Endothelial cell of umbilical vein (primary cell): ENCODE measurements around the gene GBF1. TPM values are rescaled to one million over a fixed set of nuclear protein-coding genes. Genes with fewer than 3 reads are reported as not detected.

Source experiments
- BruUV-seq: library from RNA; stranded (reverse); fragments of 400-500 nt; replicated peaks from 2 replicates; lab custom pipeline; 2021; lab: Mats Ljungman, UMichigan
- CTCF ChIA-PET: fragments of 300-600, 350-600 bp; sonication (Branson Sonifier 250); formaldehyde crosslinking; loops from one replicate; lab custom pipeline; 2021; ENCODE audit warnings: antibody characterized with exemption, inconsistent platforms; lab: Charles Lee
- POLR2A ChIA-PET: fragments of 300-600, 350-600 bp; sonication (Branson Sonifier 250); formaldehyde crosslinking; loops from one replicate; lab custom pipeline; 2021; ENCODE audit warnings: antibody characterized with exemption, inconsistent platforms; lab: Charles Lee
- DNase-seq: peaks from one replicate; pipeline ENCODE4 v3.0.0-alpha.2; 2011; ENCODE audit warnings: low read depth, low spot score
- FAIRE-seq: peaks from 2 replicates; lab custom pipeline; 2011; peaks lifted over from hg19 to GRCh38; lab: Jason Lieb, UNC
- H2AFZ ChIP-seq: 2 replicates; pipeline ENCODE4 v1.6.0; 2012; ENCODE audit warnings: low read depth, low read length, control low read depth, inconsistent platforms
- H3K27ac ChIP-seq: 2 replicates; pipeline ENCODE4 v1.5.1; 2011; ENCODE audit warnings: low read depth, mild to moderate bottlenecking, control low read depth, low read length, moderate library complexity; ENCODE audit not compliant: insufficient read depth
- H3K27me3 ChIP-seq, 2 experiments: 2 replicates each; pipeline versions ENCODE4 v1.6.0 to v1.6.1; 2011; ENCODE audit warnings: low read length in 2 of 2, mixed read lengths in 1 of 2; ENCODE audit not compliant: control insufficient read depth in 2 of 2, insufficient read depth in 2 of 2
- H3K36me3 ChIP-seq, 2 experiments: 2 replicates in 1 of 2; 3 replicates in 1 of 2; pipeline ENCODE4 v1.5.1; 2011; ENCODE audit warnings: low read length in 2 of 2, mild to moderate bottlenecking in 1 of 2, moderate library complexity in 1 of 2; ENCODE audit not compliant: control insufficient read depth in 2 of 2, insufficient read depth in 2 of 2; ENCODE audit errors: extremely low read depth in 1 of 2
- H3K4me1 ChIP-seq: 3 replicates; pipeline ENCODE4 v1.5.1; 2011; ENCODE audit warnings: mild to moderate bottlenecking, low read length; ENCODE audit not compliant: control insufficient read depth, insufficient read depth; ENCODE audit errors: extremely low read depth
- H3K4me2 ChIP-seq: 2 replicates; pipeline ENCODE4 v1.6.1; 2011; ENCODE audit warnings: low read length, control low read depth, mixed read lengths; ENCODE audit not compliant: insufficient read depth
- H3K4me3 ChIP-seq, 3 experiments: fragments of 200-600 bp in 1 of 3; sonication (generic), shearing (Covaris generic) in 1 of 3; replicated peaks in 1 of 3; 2 replicates each; pipeline ENCODE4 v1.5.1; 2011 to 2016; ENCODE audit warnings: control low read depth in 3 of 3, low read length in 3 of 3, mild to moderate bottlenecking in 2 of 3, inconsistent platforms in 1 of 3, low read depth in 1 of 3, moderate library complexity in 1 of 3; ENCODE audit not compliant: insufficient read depth in 1 of 3
- H3K79me2 ChIP-seq: 2 replicates; pipeline ENCODE4 v1.6.0; 2012; ENCODE audit warnings: low read length, inconsistent platforms; ENCODE audit not compliant: control insufficient read depth, insufficient read depth
- H3K9ac ChIP-seq: replicated peaks from 2 replicates; pipeline ENCODE3; 2011; ENCODE audit warnings: low read length, control low read depth; ENCODE audit not compliant: insufficient read depth; ENCODE audit errors: extremely low read depth
- H3K9me1 ChIP-seq: replicated peaks from 3 replicates; pipeline ENCODE4 v1.6.0; 2011; ENCODE audit warnings: mild to moderate bottlenecking, low read length; ENCODE audit not compliant: control insufficient read depth, insufficient read depth; ENCODE audit errors: extremely low read depth
- H3K9me3 ChIP-seq: replicated peaks from 2 replicates; pipeline ENCODE4 v1.5.1; 2012; ENCODE audit warnings: low read length, inconsistent platforms; ENCODE audit not compliant: control insufficient read depth, insufficient read depth
- H4K20me1 ChIP-seq: replicated peaks from 2 replicates; pipeline ENCODE3; 2011; ENCODE audit warnings: mild to moderate bottlenecking, low read length; ENCODE audit not compliant: control insufficient read depth, insufficient read depth; ENCODE audit errors: extremely low read depth
- EZH2 ChIP-seq: IDR thresholded peaks from 2 replicates; pipeline ENCODE4 v1.6.1; 2012; ENCODE audit warnings: borderline replicate concordance, low read depth, mild to moderate bottlenecking, moderate library complexity, low read length, inconsistent platforms; ENCODE audit not compliant: severe bottlenecking
- FOS ChIP-seq: IDR thresholded peaks from 2 replicates; pipeline ENCODE4 v1.6.1; 2011; ENCODE audit warnings: mild to moderate bottlenecking, low read length, moderate library complexity, borderline replicate concordance; ENCODE audit not compliant: insufficient read depth
- GATA2 ChIP-seq: IDR thresholded peaks from 2 replicates; pipeline ENCODE4 v1.7.0; 2011; ENCODE audit warnings: low read depth, mild to moderate bottlenecking, moderate library complexity, mixed read lengths, low read length; ENCODE audit not compliant: insufficient read length, insufficient read depth
- JUN ChIP-seq: IDR thresholded peaks from 2 replicates; pipeline ENCODE4 v1.6.1; 2011; ENCODE audit warnings: borderline replicate concordance, low read depth; ENCODE audit not compliant: insufficient read length, insufficient read depth
- MAX ChIP-seq: IDR thresholded peaks from 2 replicates; pipeline ENCODE4 v1.6.1; 2011; ENCODE audit not compliant: insufficient read depth, insufficient read length
- MYC ChIP-seq: IDR thresholded peaks from one replicate; pipeline ENCODE4 v1.6.1; 2011; ENCODE audit warnings: mild to moderate bottlenecking, low read depth, low read length
- POLR2A ChIP-seq: IDR thresholded peaks from 2 replicates; pipeline ENCODE4 v1.6.1; 2012; ENCODE audit warnings: low read depth, mild to moderate bottlenecking, control low read depth, low read length
- POLR2AphosphoS5 ChIP-seq: IDR thresholded peaks from 2 replicates; pipeline ENCODE4 v1.6.1; 2012; ENCODE audit warnings: low read depth, mild to moderate bottlenecking, control low read depth, low read length, moderate library complexity; ENCODE audit not compliant: insufficient read depth
- dilution Hi-C: fragments of 300-500 bp; cut with MboI; formaldehyde crosslinking; loops from one replicate; pipeline ENCODE4 v1.15.0; 2019; ENCODE audit warnings: low sequenced_read_pairs; ENCODE audit not compliant: extremely low pct_ligation_motif_present
- intact Hi-C: fragments of 100-400 bp; cut with micrococcal nuclease; formaldehyde crosslinking; loops from one replicate; pipeline ENCODE4 v1.10.0; 2022
- polyA plus RNA-seq, 4 experiments: library from polyadenylated mRNA; depleted of rRNA in 3 of 4; stranded (reverse) in 3 of 4; unstranded in 1 of 4; fragments of >200 nt; gene quantifications; 2 replicates each; pipeline versions ENCODE4 v1.2.1 to v1.2.3, GENCODE V29; 2011 to 2012; ENCODE audit warnings: missing spikeins in 1 of 4
- total RNA-seq: library from RNA; stranded (reverse); gene quantifications from 2 replicates; pipeline ENCODE4 v1.2.3, GENCODE V29; 2021
- TF ChIP-seq, protein P1 (sequence below), 2 donors: IDR thresholded peaks; 1 replicate in 1 of 2; 2 replicates in 1 of 2; pipeline ENCODE4 v1.5.1; 2011; ENCODE audit warnings: low read length in 2 of 2, mild to moderate bottlenecking in 2 of 2, moderate library complexity in 2 of 2, control low read depth in 1 of 2, inconsistent platforms in 1 of 2, low read depth in 1 of 2; ENCODE audit not compliant: insufficient read depth in 1 of 2; ENCODE audit errors: extremely low read depth in 1 of 2

Gene GBF1
- total and polyA plus RNA-seq, 2 donors (not counting 3 experiments of a cell fraction or from before 2014, with no cell fraction given): 26.0 to 49.7 TPM

DNA sequence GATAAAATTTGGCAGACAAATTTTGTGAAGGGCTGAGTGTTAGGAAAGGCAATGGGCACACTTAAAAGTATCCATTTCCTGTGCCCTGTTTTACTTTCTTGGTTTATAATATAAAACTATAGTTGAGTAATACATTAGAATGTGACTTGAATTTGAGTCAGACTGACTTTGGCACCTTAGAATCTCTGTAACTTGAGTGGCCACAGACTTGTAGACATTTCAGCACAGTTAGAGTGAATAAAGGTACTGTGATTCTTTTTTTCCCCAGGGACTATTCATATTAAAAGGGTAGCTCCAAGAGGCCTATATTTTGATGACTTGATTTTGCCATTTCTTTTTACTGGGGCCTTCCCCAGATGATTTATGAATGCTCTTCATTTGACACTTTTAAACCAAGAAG, 22.4 kb downstream of the GBF1 start:
- H3K9ac ChIP-seq: no peak overlapping the region
- CTCF ChIA-PET: interaction anchor here (0.8 to 4.8 kb wide), 10 partner anchors 9 to 84 kb away, joined by 3 to 31 read pairs (median 4); no protein-coding TSS in a partner anchor

More for the DNA sequence above, 22.4 kb downstream of the GBF1 start:
- H4K20me1 ChIP-seq: peaks cover 9% of the 10 kb centered on the region
- no peaks in the 10 kb centered on the region for H3K9me3 ChIP-seq
- intact Hi-C loops: no loop called here
- POLR2A ChIA-PET: no interaction called here
- FAIRE-seq (no peak), DNase-seq (no peak)
- dilution Hi-C loops: no loop called here
- no TSS peak for BruUV-seq
- H3K79me2 ChIP-seq: peaks cover 66% of the 10 kb centered on the region
- no peak overlapping the region for H3K27ac ChIP-seq
- TF ChIP-seq POLR2AphosphoS5 (no peak), POLR2A (no peak), MYC (no peak), EZH2 (no peak), JUN (no peak), FOS (no peak), GATA2 (no peak), MAX (no peak)
- TF ChIP-seq, protein P1, sequence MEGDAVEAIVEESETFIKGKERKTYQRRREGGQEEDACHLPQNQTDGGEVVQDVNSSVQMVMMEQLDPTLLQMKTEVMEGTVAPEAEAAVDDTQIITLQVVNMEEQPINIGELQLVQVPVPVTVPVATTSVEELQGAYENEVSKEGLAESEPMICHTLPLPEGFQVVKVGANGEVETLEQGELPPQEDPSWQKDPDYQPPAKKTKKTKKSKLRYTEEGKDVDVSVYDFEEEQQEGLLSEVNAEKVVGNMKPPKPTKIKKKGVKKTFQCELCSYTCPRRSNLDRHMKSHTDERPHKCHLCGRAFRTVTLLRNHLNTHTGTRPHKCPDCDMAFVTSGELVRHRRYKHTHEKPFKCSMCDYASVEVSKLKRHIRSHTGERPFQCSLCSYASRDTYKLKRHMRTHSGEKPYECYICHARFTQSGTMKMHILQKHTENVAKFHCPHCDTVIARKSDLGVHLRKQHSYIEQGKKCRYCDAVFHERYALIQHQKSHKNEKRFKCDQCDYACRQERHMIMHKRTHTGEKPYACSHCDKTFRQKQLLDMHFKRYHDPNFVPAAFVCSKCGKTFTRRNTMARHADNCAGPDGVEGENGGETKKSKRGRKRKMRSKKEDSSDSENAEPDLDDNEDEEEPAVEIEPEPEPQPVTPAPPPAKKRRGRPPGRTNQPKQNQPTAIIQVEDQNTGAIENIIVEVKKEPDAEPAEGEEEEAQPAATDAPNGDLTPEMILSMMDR (IDR thresholded peaks at IDR 0.05; ENCODE audit: extremely low read depth in 1 of 2, insufficient read depth in 1 of 2, low read depth in 1 of 2, low read length in 2 of 2): no peak
- H3K27me3 ChIP-seq: no peaks in the 10 kb centered on the region
- no peak overlapping the region for H2AFZ ChIP-seq
- H3K9me1 ChIP-seq: no peaks in the 10 kb centered on the region
- H3K4me3 ChIP-seq: no peak overlapping the region
- peaks cover 7% of the 10 kb centered on the region for H3K4me1 ChIP-seq
- peaks cover 0 to 2% of the 10 kb centered on the region in 2 experiments for H3K36me3 ChIP-seq
- no peak overlapping the region for H3K4me2 ChIP-seq
